WTC11 (cell line): Measurements from ENCODE around the gene LARGE1. TPM values are rescaled to one million over a fixed set of nuclear protein-coding genes. Genes with fewer than 3 reads are reported as not detected.

Experiments
- ATAC-seq: fragments of 200-7000 bp; cut with Tn5 transposase; 2 replicates; pipeline ENCODE4 v1.10.0; 2021; ENCODE audit warnings: mild to moderate bottlenecking, moderate library complexity
- CTCF ChIA-PET: fragments of 300-600 bp; sonication (Branson Sonifier 250); formaldehyde crosslinking; loops from one replicate; lab custom pipeline; 2021; ENCODE audit warnings: antibody characterized with exemption; lab: Charles Lee
- POLR2A ChIA-PET: fragments of 350-600 bp; sonication (Branson Sonifier 250); formaldehyde crosslinking; loops from one replicate; lab custom pipeline; 2021; ENCODE audit warnings: antibody characterized with exemption; lab: Charles Lee
- DNase-seq: peaks from one replicate; pipeline ENCODE4 v3.0.0; 2021; ENCODE audit warnings: low spot score
- H3K27ac Mint-ChIP-seq: 2 replicates; pipeline ENCODE4 v1.8.0; 2021; ENCODE audit warnings: mixed read lengths
- H3K27me3 Mint-ChIP-seq: 2 replicates; pipeline ENCODE4 v1.8.0; 2021; ENCODE audit warnings: low read depth, mild to moderate bottlenecking, moderate library complexity, mixed read lengths
- H3K36me3 Mint-ChIP-seq: 2 replicates; pipeline ENCODE4 v1.8.0; 2021; ENCODE audit warnings: mixed read lengths
- H3K4me1 Mint-ChIP-seq: 2 replicates; pipeline ENCODE4 v1.8.0; 2022; ENCODE audit warnings: mixed read lengths
- H3K4me3 Mint-ChIP-seq: 2 replicates; pipeline ENCODE4 v1.8.0; 2021; ENCODE audit warnings: mild to moderate bottlenecking, moderate library complexity, mixed read lengths
- H3K9me3 Mint-ChIP-seq: 2 replicates; pipeline ENCODE4 v1.8.0; 2021; ENCODE audit warnings: mixed read lengths
- ARID4B ChIP-seq: sonication (generic); formaldehyde crosslinking; IDR thresholded peaks from 2 replicates; pipeline ENCODE4 v1.8.0; 2023; ENCODE audit warnings: missing genetic modification reagents, mild to moderate bottlenecking, borderline replicate concordance
- CDX4 ChIP-seq: fragments of 250-450 bp; sonication (Bioruptor Pico); IDR thresholded peaks from 2 replicates; pipeline ENCODE4 v1.9.0; 2021; ENCODE audit warnings: moderate library complexity, mild to moderate bottlenecking, inconsistent platforms, borderline replicate concordance
- E2F4 ChIP-seq: sonication (generic); formaldehyde crosslinking; IDR thresholded peaks from 2 replicates; pipeline ENCODE4 v1.8.1; 2022; ENCODE audit warnings: low read depth, mild to moderate bottlenecking, moderate library complexity, missing genetic modification reagents, borderline replicate concordance
- ELF4 ChIP-seq: sonication (generic); formaldehyde crosslinking; IDR thresholded peaks from 2 replicates; pipeline ENCODE4 v1.8.1; 2022; ENCODE audit warnings: low read depth, mild to moderate bottlenecking, moderate library complexity, missing genetic modification reagents
- FOXJ3 ChIP-seq: sonication (generic); formaldehyde crosslinking; IDR thresholded peaks from 2 replicates; pipeline ENCODE4 v1.9.0; 2021; ENCODE audit warnings: missing genetic modification reagents, mild to moderate bottlenecking, borderline replicate concordance
- FOXP1 ChIP-seq: sonication (generic); formaldehyde crosslinking; IDR thresholded peaks from 2 replicates; pipeline ENCODE4 v1.8.0; 2022; ENCODE audit warnings: missing genetic modification reagents, mild to moderate bottlenecking, moderate library complexity, borderline replicate concordance
- NR3C1 ChIP-seq: sonication (generic); formaldehyde crosslinking; conservative IDR thresholded peaks from 2 replicates; pipeline ENCODE4 v1.8.1; 2023; ENCODE audit warnings: low read depth, mild to moderate bottlenecking, missing genetic modification reagents
- SMAD4 ChIP-seq: sonication (generic); formaldehyde crosslinking; IDR thresholded peaks from 2 replicates; pipeline ENCODE4 v1.8.0; 2022; ENCODE audit warnings: mild to moderate bottlenecking, missing genetic modification reagents
- SOX15 ChIP-seq: fragments of 250-450 bp; sonication (Bioruptor Pico); IDR thresholded peaks from 2 replicates; pipeline ENCODE4 v1.9.0; 2021; ENCODE audit warnings: mild to moderate bottlenecking
- STAT6 ChIP-seq: sonication (generic); formaldehyde crosslinking; conservative IDR thresholded peaks from 2 replicates; pipeline ENCODE4 v1.8.1; 2023; ENCODE audit warnings: mild to moderate bottlenecking, low read depth, missing genetic modification reagents, moderate library complexity
- TCF7 ChIP-seq: sonication (generic); formaldehyde crosslinking; IDR thresholded peaks from 2 replicates; pipeline ENCODE4 v1.8.0; 2022; ENCODE audit warnings: mild to moderate bottlenecking, low read depth, missing genetic modification reagents, moderate library complexity
- TEAD4 ChIP-seq: sonication (generic); formaldehyde crosslinking; IDR thresholded peaks from 2 replicates; pipeline ENCODE4 v1.8.0; 2022; ENCODE audit warnings: mild to moderate bottlenecking, missing genetic modification reagents
- ZBTB21 ChIP-seq: sonication (generic); formaldehyde crosslinking; IDR thresholded peaks from 2 replicates; pipeline ENCODE4 v1.8.1; 2023; ENCODE audit warnings: mild to moderate bottlenecking, missing genetic modification reagents, borderline replicate concordance
- ZNF121 ChIP-seq: sonication (generic); formaldehyde crosslinking; IDR thresholded peaks from 2 replicates; pipeline ENCODE4 v1.8.0; 2023; ENCODE audit warnings: missing genetic modification reagents
- ZNF396 ChIP-seq: fragments of 250-450 bp; sonication (Bioruptor Pico); IDR thresholded peaks from 2 replicates; pipeline ENCODE4 v1.8.0; 2021; ENCODE audit warnings: mild to moderate bottlenecking, moderate library complexity, borderline replicate concordance
- total RNA-seq: library from RNA; stranded (reverse); gene quantifications from 3 replicates; pipeline ENCODE4 v1.2.3, GENCODE V29; 2021
- TF ChIP-seq, protein P1 (sequence below): sonication (generic); formaldehyde crosslinking; IDR thresholded peaks from 2 replicates; pipeline ENCODE4 v1.8.0; 2022; ENCODE audit warnings: missing genetic modification reagents
- TF ChIP-seq, protein P2 (sequence below): sonication (generic); formaldehyde crosslinking; IDR thresholded peaks from 2 replicates; pipeline ENCODE4 v1.8.0; 2022; ENCODE audit warnings: mild to moderate bottlenecking, missing genetic modification reagents
- TF ChIP-seq, protein P3 (sequence below): sonication (generic); formaldehyde crosslinking; IDR thresholded peaks from 2 replicates; pipeline ENCODE4 v1.8.0; 2022; ENCODE audit warnings: mild to moderate bottlenecking, missing genetic modification reagents
- TF ChIP-seq, protein P4 (sequence below): sonication (generic); formaldehyde crosslinking; IDR thresholded peaks from 2 replicates; pipeline ENCODE4 v1.8.0; 2022; ENCODE audit warnings: mild to moderate bottlenecking, missing genetic modification reagents

LARGE1 gene
- total RNA-seq, 1 experiment from 2014 or later, result 72.6 TPM

GRCh38 chr22:33260498-33260897, 659.8 kb downstream of the LARGE1 start (continued):
- TF ChIP-seq, protein P1, sequence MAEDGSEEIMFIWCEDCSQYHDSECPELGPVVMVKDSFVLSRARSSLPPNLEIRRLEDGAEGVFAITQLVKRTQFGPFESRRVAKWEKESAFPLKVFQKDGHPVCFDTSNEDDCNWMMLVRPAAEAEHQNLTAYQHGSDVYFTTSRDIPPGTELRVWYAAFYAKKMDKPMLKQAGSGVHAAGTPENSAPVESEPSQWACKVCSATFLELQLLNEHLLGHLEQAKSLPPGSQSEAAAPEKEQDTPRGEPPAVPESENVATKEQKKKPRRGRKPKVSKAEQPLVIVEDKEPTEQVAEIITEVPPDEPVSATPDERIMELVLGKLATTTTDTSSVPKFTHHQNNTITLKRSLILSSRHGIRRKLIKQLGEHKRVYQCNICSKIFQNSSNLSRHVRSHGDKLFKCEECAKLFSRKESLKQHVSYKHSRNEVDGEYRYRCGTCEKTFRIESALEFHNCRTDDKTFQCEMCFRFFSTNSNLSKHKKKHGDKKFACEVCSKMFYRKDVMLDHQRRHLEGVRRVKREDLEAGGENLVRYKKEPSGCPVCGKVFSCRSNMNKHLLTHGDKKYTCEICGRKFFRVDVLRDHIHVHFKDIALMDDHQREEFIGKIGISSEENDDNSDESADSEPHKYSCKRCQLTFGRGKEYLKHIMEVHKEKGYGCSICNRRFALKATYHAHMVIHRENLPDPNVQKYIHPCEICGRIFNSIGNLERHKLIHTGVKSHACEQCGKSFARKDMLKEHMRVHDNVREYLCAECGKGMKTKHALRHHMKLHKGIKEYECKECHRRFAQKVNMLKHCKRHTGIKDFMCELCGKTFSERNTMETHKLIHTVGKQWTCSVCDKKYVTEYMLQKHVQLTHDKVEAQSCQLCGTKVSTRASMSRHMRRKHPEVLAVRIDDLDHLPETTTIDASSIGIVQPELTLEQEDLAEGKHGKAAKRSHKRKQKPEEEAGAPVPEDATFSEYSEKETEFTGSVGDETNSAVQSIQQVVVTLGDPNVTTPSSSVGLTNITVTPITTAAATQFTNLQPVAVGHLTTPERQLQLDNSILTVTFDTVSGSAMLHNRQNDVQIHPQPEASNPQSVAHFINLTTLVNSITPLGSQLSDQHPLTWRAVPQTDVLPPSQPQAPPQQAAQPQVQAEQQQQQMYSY, result no peak
- TF ChIP-seq FOXP1 (CRISPR knock-in tag) (no peak), CDX4 (CRISPR knock-in tag) (no peak), ZBTB21 (CRISPR knock-in tag) (no peak), FOXJ3 (no peak), ELF4 (CRISPR knock-in tag) (no peak), NR3C1 (CRISPR knock-in tag) (no peak), E2F4 (CRISPR knock-in tag) (no peak), ZNF396 (CRISPR knock-in tag) (no peak), TEAD4 (CRISPR knock-in tag) (no peak), ZNF121 (CRISPR knock-in tag) (no peak)
- TF ChIP-seq, protein P2, sequence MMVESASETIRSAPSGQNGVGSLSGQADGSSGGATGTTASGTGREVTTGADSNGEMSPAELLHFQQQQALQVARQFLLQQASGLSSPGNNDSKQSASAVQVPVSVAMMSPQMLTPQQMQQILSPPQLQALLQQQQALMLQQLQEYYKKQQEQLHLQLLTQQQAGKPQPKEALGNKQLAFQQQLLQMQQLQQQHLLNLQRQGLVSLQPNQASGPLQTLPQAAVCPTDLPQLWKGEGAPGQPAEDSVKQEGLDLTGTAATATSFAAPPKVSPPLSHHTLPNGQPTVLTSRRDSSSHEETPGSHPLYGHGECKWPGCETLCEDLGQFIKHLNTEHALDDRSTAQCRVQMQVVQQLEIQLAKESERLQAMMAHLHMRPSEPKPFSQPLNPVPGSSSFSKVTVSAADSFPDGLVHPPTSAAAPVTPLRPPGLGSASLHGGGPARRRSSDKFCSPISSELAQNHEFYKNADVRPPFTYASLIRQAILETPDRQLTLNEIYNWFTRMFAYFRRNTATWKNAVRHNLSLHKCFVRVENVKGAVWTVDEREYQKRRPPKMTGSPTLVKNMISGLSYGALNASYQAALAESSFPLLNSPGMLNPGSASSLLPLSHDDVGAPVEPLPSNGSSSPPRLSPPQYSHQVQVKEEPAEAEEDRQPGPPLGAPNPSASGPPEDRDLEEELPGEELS (CRISPR knock-in tag), result no peak
- TF ChIP-seq, protein P3, sequence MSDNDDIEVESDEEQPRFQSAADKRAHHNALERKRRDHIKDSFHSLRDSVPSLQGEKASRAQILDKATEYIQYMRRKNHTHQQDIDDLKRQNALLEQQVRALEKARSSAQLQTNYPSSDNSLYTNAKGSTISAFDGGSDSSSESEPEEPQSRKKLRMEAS (CRISPR knock-in tag), result no peak

DNA sequence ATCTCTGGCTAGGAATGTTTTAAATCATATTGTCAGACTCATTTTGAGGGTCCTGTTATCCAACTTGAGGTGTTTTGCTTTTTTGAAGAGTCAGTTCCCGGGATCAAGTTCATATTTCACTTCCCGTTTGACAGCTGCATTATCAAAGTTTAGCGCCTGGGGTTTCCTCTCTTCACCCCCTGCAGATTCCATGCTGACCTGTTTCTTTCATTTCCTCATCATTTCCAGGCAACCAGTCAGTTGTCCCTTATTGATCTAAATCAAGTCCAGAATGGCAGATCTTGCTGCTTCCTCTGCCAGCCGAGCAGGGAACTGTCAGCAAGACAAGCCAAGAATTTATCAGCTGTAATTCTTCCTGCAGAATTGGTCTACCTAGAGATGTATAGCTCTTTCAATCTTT, 664.5 kb downstream of the LARGE1 start:
- ATAC-seq (no peak), DNase-seq (no peak)
- no peak overlapping the region for H3K27ac Mint-ChIP-seq
- H3K36me3 Mint-ChIP-seq, result no peaks in the 10 kb centered on the region
- H3K4me1 Mint-ChIP-seq, result peaks cover 4% of the 10 kb centered on the region; the same call in 1 of the 2 replicates
- peaks cover 4% of the 10 kb centered on the region for H3K9me3 Mint-ChIP-seq
- POLR2A ChIA-PET, result no interaction called here
- peaks cover 24% of the 10 kb centered on the region for H3K27me3 Mint-ChIP-seq
- H3K4me3 Mint-ChIP-seq, result no peak overlapping the region
- CTCF ChIA-PET, result interaction anchor here (1.1 kb wide), 1 partner anchor 46 kb away, joined by 3 read pairs; no protein-coding TSS in a partner anchor
- TF ChIP-seq ARID4B (CRISPR knock-in tag) (no peak), SOX15 (CRISPR knock-in tag) (no peak), SMAD4 (CRISPR knock-in tag) (no peak), STAT6 (no peak), TCF7 (no peak)
- TF ChIP-seq, protein P4, sequence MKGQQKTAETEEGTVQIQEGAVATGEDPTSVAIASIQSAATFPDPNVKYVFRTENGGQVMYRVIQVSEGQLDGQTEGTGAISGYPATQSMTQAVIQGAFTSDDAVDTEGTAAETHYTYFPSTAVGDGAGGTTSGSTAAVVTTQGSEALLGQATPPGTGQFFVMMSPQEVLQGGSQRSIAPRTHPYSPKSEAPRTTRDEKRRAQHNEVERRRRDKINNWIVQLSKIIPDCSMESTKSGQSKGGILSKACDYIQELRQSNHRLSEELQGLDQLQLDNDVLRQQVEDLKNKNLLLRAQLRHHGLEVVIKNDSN (CRISPR knock-in tag), result no peak
